ENCODE results near the gene UBA1.

Gene UBA1

GRCh38 chrX:47193475-47194193 is at the start of gene UBA1:
Gene UBA1 (plus strand): TSS chrX:47193829. CDS start chrX:47198803, 4,974 bp downstream.
- peak; percentile 94 for DNase-seq

- no peak for DNase-seq
Measured at GRCh38 chrX:47143894-47144625, 49.6 kb upstream of the UBA1 start.

- peak; percentile 95 for DNase-seq
Measured at GRCh38 chrX:47144626-47145394, 48.8 kb upstream of the UBA1 start, which contains the start of the genes NDUFB11 and RBM10. Gene NDUFB11 (minus strand): TSS chrX:47144702. CDS start chrX:47144679, 23 bp downstream. Gene RBM10 (plus strand): TSS chrX:47145221. CDS start chrX:47147482, 2,261 bp downstream.

GRCh38 chrX:47145395-47146120 is 48.1 kb upstream of the UBA1 start:
- no peak for DNase-seq

- DNase-seq, result no peak
Measured at GRCh38 chrX:47146121-47146935, 47.3 kb upstream of the UBA1 start.

- no peak for DNase-seq
Measured at GRCh38 chrX:47146936-47147859, 46.4 kb upstream of the UBA1 start.

- no peak for DNase-seq
Measured at GRCh38 chrX:47148946-47149345, 44.7 kb upstream of the UBA1 start.

DNA sequence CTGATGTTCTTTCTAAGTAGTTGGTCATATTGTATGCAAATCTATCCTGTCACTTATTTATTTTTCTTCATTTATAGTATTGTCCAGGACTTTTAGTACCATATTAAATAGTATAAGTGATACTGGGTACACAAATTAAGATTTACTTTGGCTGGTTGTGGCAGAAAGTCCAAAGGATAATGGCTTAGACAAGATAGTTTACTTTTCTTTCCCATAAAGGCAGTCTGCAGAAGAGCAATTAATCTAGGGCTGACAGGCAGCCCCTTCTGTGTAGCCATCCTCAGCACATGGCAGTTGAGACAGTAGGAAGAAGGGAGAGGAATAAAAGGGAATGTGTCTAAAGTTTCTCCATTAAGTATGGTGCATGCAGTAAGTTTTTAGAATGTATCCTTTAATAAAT is 42.2 kb upstream of the UBA1 start:
- DNase-seq, result no peak

DNA sequence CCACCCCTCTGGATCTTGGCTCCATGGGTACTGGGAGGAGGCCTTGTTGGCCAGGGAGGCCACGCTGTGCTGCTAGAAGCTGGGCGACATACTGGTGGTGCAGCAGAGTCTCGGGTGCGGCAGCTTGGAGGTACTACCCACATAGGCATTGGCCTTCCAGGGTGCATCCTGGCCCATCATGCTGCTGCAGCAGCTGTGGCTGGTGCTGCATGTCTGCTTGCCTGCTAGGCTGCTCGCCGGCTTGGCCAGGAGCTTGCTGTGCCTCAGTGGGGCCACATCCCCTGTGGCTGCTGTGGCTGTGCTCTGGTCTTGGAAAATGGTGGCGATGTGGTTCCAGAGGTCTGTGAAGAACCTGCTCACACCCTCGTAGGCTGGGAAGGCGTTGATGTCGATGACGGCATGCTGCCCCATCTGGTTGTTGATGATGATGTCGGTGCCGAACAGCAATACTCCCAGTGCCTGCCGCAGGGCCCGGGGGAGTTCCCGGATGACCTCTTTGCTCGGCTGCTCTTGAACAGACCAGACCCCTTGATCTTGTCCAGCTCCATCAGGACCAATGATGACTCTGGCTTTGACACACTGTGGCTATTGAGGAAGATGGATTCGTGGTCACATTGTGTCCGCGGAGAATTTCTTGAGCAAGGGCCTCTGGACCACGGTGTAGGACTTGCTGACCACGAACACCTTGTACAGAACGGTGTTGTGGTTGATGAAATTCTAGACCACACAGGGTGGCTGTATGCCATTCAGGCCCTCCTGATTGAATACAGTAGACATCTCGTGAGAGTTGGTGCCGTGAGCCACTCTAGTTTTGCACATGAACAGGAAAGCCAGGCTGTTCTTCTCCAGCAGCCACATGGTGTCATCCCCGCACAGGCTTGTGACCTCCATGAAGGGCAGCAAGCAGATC is 36.8 kb upstream of the UBA1 start:
- no peak for DNase-seq

- no peak for DNase-seq
Measured at GRCh38 chrX:47158131-47158530, 35.5 kb upstream of the UBA1 start.

GRCh38 chrX:47158781-47159180 is 34.8 kb upstream of the UBA1 start:
- no peak for DNase-seq

GRCh38 chrX:47160781-47161180 is 32.8 kb upstream of the UBA1 start:
- DNase-seq, result no peak

- DNase-seq, result no peak
Measured at GRCh38 chrX:47162927-47163583, 30.6 kb upstream of the UBA1 start.

DNA sequence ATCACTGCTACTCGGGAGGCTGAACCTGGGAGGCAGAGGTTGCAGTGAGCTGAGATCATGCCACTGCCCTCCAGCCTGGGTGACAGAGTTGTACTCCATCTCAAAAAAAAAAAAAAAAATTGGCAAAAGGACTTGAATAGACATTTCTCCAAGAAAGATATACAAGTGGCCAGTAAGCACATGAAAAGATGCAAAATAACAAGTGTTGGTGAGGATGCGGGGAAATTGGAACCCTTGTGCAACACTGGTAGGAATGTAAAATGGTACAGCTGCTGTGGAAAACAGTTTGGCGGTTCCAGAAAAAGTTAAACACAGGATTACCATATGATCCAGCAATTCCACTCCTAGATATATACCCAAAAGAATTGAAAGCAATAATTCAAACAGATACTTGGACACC is 29.2 kb upstream of the UBA1 start:
- DNase-seq, result no peak

- DNase-seq, result no peak
Measured at GRCh38 chrX:47166126-47166525, 27.5 kb upstream of the UBA1 start.

DNA sequence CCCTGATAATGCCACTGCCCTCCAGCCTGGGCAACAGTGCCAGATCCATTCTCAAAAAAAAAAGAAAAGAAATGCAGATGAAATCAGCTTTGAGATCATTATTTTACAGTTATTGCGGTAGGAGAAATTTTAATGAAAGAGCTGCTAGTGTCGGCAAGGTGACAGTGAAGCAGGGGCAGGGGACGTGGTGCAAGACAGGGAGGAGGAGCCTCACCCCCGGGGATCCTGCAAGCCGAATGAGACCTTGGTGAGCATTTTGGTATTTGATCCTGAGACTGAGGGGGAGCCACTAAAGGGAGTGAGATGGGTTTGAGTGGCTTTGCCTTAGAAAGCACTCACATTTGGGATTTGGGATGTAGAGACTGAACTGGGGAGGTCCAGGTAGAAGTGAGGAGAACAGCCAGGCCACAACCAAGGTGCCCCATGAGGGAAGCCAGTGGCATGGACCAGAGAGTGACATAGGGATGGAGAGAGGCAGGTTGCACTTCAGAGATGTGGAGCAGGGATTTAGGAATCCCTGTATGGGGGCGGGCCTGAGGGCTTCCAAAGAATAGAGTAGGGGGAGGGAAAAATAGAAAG is 25.0 kb upstream of the UBA1 start:
- DNase-seq, result no peak

GRCh38 chrX:47169273-47169672 is 24.4 kb upstream of the UBA1 start:
- no peak for DNase-seq

- no peak for DNase-seq
Measured at GRCh38 chrX:47169726-47170515, 23.7 kb upstream of the UBA1 start.
